Fibroblast of villous mesenchyme (primary cell): Measurements from ENCODE around the gene SLC2A9. TPM values are rescaled to one million over a fixed set of nuclear protein-coding genes. Genes with fewer than 3 reads are reported as not detected.

Experiments used
- DNase-seq: peaks from one replicate; pipeline ENCODE4 v3.0.0-alpha.2; 2010; ENCODE audit warnings: low read depth
- H3K4me3 ChIP-seq: 2 replicates; pipeline ENCODE4 v1.5.1; 2011; ENCODE audit warnings: low read depth, mild to moderate bottlenecking, low read length
- CTCF ChIP-seq: IDR thresholded peaks from 2 replicates; pipeline ENCODE4 v1.5.1; 2012; ENCODE audit warnings: low read depth, mild to moderate bottlenecking, low read length; ENCODE audit not compliant: insufficient read depth
- total RNA-seq: library from RNA; depleted of rRNA; stranded (reverse); fragments of >200 nt; gene quantifications from 2 replicates; pipeline ENCODE4 v1.2.3, GENCODE V29; 2012

Gene SLC2A9
- total RNA-seq, 1 donor = 0.43 TPM

GRCh38 chr4:9841072-9841471, 180.2 kb downstream of the SLC2A9 start:
- TF ChIP-seq CTCF = no peak
- no peak overlapping the region for H3K4me3 ChIP-seq
- DNase-seq = no peak

- H3K4me3 ChIP-seq = no peak overlapping the region
- no peak for TF ChIP-seq CTCF
- DNase-seq = no peak
These were observed 185.9 kb downstream of the SLC2A9 start for GRCh38 chr4:9835430-9835829.

- no peak for DNase-seq
- H3K4me3 ChIP-seq = no peak overlapping the region
- TF ChIP-seq CTCF = no peak
These were observed 187.9 kb downstream of the SLC2A9 start for GRCh38 chr4:9833421-9833820.

GRCh38 chr4:9832640-9833039, 188.7 kb downstream of the SLC2A9 start:
- no peak overlapping the region for H3K4me3 ChIP-seq
- TF ChIP-seq CTCF = no peak
- no peak for DNase-seq

- DNase-seq = no peak
- H3K4me3 ChIP-seq = no peak overlapping the region
- no peak for TF ChIP-seq CTCF
These were observed 194.7 kb downstream of the SLC2A9 start for GRCh38 chr4:9826551-9826950.

GRCh38 chr4:9825049-9825448, 196.2 kb downstream of the SLC2A9 start:
- DNase-seq = no peak
- H3K4me3 ChIP-seq = no peak overlapping the region
- TF ChIP-seq CTCF = no peak

GRCh38 chr4:9820343-9820742, 201.0 kb downstream of the SLC2A9 start:
- TF ChIP-seq CTCF = no peak
- H3K4me3 ChIP-seq = no peak overlapping the region
- no peak for DNase-seq
